ENCODE results near the gene WIPF2.

Gene WIPF2

DNA sequence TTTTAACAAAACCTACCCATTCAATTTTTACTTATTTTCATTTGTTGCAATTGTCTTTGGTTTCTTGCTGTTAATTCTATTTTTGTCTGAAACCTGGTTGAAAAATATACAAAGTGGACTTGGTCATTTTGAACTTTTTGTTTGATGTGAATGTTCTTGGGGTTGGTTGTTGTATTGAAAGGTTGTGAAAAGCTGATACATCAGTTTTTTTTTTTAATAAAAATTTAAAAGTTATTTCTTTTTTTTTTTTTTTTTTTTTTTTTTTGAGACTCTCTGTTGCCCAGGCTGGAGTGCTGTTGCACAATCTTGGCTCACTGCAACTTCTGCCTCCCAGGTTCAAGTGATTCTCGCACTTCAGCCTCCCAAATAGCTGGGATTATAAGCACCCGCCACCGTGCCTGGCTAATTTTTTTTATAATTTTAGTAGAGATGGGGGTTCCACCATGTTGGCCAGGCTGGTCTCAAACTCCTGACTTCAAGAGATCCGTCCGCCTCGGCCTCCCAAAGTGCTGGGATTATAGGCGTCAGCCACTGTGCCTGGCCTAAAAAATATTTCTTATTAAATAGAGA, 28.9 kb downstream of the WIPF2 start:
- no peak overlapping the region for H3K4me3 ChIP-seq (ENCODE audit: low read depth in 1 of 2, low read length in 2 of 2)
- H3K27ac ChIP-seq (ENCODE audit: low read depth, low read length), result no peak overlapping the region
- H3K4me1 ChIP-seq (ENCODE audit: control insufficient read depth in 1 of 2, insufficient read depth in 2 of 2, low read length in 2 of 2), result peaks cover 7 to 12% of the 10 kb centered on the region in 2 donors
- no peaks in the 10 kb centered on the region for H3K27me3 ChIP-seq (ENCODE audit: control insufficient read depth in 1 of 2, insufficient read depth in 2 of 2, low read length in 2 of 2)
- no peak overlapping the region for H3K9ac ChIP-seq (ENCODE audit: low read depth in 1 of 2, low read length in 2 of 2)
- H3K36me3 ChIP-seq (ENCODE audit: control insufficient read depth in 1 of 2, insufficient read depth in 2 of 2, low read length in 2 of 2), result no peaks in the 10 kb centered on the region
- no peaks in the 10 kb centered on the region for H3K9me3 ChIP-seq (ENCODE audit: control insufficient read depth in 1 of 2, low read length in 2 of 2)

DNA sequence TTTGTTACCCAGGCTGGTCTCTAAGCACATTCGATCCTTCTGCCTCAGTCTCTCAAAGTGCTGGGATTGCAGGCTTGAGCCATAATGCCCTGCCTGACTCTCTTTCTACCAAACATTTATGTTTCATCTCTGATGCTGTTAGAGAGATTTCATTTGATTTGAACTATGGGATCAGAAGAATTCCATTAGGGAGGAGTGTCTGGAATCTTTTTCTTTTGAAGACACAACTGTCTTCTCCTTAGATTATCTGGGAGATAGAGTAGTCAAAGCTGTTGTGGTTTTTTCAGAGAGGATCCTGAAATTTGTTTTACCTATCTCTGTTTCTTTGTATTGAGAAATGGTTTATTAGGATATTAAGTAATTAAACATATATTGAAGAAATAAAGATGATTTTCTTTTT, 29.4 kb downstream of the WIPF2 start:
- Histone ChIP-seq H3K9me3 (ENCODE audit: control insufficient read depth in 1 of 2, low read length in 2 of 2) (no peaks in the 10 kb centered on the region), H3K27me3 (ENCODE audit: control insufficient read depth in 1 of 2, insufficient read depth in 2 of 2, low read length in 2 of 2) (no peaks in the 10 kb centered on the region), H3K27ac (ENCODE audit: low read depth, low read length) (no peak overlapping the region), H3K4me1 (ENCODE audit: control insufficient read depth in 1 of 2, insufficient read depth in 2 of 2, low read length in 2 of 2) (peaks cover 7 to 12% of the 10 kb centered on the region in 2 donors), H3K9ac (ENCODE audit: low read depth in 1 of 2, low read length in 2 of 2) (no peak overlapping the region), H3K36me3 (ENCODE audit: control insufficient read depth in 1 of 2, insufficient read depth in 2 of 2, low read length in 2 of 2) (no peaks in the 10 kb centered on the region), H3K4me3 (ENCODE audit: low read depth in 1 of 2, low read length in 2 of 2) (no peak overlapping the region)

DNA sequence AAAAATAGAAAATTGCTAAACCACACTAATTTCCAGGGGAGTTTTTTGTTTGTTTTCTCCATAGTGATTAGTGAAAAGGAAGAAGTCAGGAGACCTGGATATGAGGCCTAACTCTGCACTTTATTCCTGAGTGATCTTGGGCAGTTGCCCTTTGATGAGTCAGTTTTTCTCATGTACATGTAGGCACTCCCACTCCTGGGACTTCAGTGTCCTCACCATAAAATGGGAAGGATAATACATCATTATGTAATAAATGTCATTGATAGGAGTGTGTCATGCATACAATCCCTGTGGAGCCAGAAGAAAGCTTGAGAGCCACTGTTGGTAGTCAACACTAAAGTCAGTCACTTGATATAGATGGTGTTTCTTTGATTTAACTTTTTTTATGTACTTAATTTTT, 32.5 kb downstream of the WIPF2 start:
- Histone ChIP-seq H3K9me3 (ENCODE audit: control insufficient read depth in 1 of 2, low read length in 2 of 2) (no peaks in the 10 kb centered on the region), H3K9ac (ENCODE audit: low read depth in 1 of 2, low read length in 2 of 2) (no peak overlapping the region), H3K4me1 (ENCODE audit: control insufficient read depth in 1 of 2, insufficient read depth in 2 of 2, low read length in 2 of 2) (peaks cover 7 to 12% of the 10 kb centered on the region in 2 donors), H3K27me3 (ENCODE audit: control insufficient read depth in 1 of 2, insufficient read depth in 2 of 2, low read length in 2 of 2) (no peaks in the 10 kb centered on the region), H3K27ac (ENCODE audit: low read depth, low read length) (no peak overlapping the region), H3K36me3 (ENCODE audit: control insufficient read depth in 1 of 2, insufficient read depth in 2 of 2, low read length in 2 of 2) (peaks cover 0 to 6% of the 10 kb centered on the region in 2 donors), H3K4me3 (ENCODE audit: low read depth in 1 of 2, low read length in 2 of 2) (no peak overlapping the region)

DNA sequence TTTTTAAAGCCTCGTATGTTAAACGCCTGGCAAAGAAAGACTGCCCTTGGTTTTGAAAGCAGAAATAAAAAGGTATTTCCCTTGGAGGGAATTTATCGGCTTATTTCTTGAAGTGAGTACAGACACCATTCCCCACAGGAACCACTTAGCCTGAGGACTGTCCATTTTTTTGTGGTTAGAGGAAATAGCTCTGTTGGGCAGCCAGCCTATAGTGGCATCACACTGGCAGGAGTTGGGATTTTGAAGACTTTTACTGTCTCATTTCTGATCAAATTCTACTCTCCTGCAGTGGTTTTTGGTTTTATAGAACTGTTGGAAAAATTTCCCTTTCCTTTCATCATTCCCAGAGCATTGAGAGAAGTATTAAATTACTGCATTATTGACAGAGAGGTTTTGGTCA, 34.5 kb downstream of the WIPF2 start:
- Histone ChIP-seq H3K9ac (ENCODE audit: low read depth in 1 of 2, low read length in 2 of 2) (no peak overlapping the region), H3K9me3 (ENCODE audit: control insufficient read depth in 1 of 2, low read length in 2 of 2) (no peaks in the 10 kb centered on the region), H3K4me1 (ENCODE audit: control insufficient read depth in 1 of 2, insufficient read depth in 2 of 2, low read length in 2 of 2) (peaks cover 7 to 12% of the 10 kb centered on the region in 2 donors), H3K4me3 (ENCODE audit: low read depth in 1 of 2, low read length in 2 of 2) (no peak overlapping the region), H3K27me3 (ENCODE audit: control insufficient read depth in 1 of 2, insufficient read depth in 2 of 2, low read length in 2 of 2) (no peaks in the 10 kb centered on the region), H3K36me3 (ENCODE audit: control insufficient read depth in 1 of 2, insufficient read depth in 2 of 2, low read length in 2 of 2) (peaks cover 4 to 23% of the 10 kb centered on the region in 2 donors), H3K27ac (ENCODE audit: low read depth, low read length) (no peak overlapping the region)

DNA sequence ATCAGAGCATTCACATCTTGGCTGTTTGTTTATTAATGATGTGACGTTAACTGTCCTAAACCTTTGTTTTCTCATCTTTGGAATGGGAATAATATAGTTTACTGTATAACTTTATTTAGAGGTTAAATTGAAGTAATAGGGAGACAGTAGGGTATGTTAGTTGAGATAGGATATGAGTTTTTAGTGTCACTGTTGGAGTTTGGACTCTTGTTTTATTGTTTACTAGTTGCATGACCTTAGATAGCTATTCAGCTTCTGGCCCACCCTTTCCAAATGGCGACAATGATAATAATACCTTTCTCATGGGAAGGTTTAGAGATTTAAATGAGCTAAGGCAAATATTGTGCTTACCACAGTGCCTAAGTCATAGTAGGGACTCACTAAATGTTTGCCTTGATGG, 40.4 kb downstream of the WIPF2 start:
- Histone ChIP-seq H3K27ac (ENCODE audit: low read depth, low read length) (no peak overlapping the region), H3K36me3 (ENCODE audit: control insufficient read depth in 1 of 2, insufficient read depth in 2 of 2, low read length in 2 of 2) (peaks cover 20 to 61% of the 10 kb centered on the region in 2 donors), H3K9ac (ENCODE audit: low read depth in 1 of 2, low read length in 2 of 2) (no peak overlapping the region), H3K4me1 (ENCODE audit: control insufficient read depth in 1 of 2, insufficient read depth in 2 of 2, low read length in 2 of 2) (no peaks in the 10 kb centered on the region), H3K27me3 (ENCODE audit: control insufficient read depth in 1 of 2, insufficient read depth in 2 of 2, low read length in 2 of 2) (no peaks in the 10 kb centered on the region), H3K4me3 (ENCODE audit: low read depth in 1 of 2, low read length in 2 of 2) (no peak overlapping the region), H3K9me3 (ENCODE audit: control insufficient read depth in 1 of 2, low read length in 2 of 2) (no peaks in the 10 kb centered on the region)

DNA sequence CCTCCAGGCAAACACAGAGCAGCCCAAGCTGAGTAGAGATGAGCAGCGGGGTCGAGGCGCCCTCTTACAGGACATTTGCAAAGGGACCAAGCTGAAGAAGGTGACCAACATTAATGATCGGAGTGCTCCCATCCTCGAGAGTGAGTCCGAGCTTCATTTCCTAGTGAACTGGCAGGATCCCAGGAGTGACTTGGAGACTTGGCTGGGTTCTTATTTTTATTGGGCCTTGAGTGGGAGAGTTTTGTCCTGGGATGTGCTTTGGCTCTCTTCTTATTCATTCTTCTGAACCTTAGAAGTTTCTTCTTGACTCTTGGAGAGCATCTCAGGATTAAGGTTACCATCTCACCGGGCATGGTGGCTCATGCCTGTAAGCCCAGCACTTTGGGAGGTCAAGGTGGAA, 41.4 kb downstream of the WIPF2 start:
- Histone ChIP-seq H3K4me1 (ENCODE audit: control insufficient read depth in 1 of 2, insufficient read depth in 2 of 2, low read length in 2 of 2) (no peaks in the 10 kb centered on the region), H3K9me3 (ENCODE audit: control insufficient read depth in 1 of 2, low read length in 2 of 2) (no peaks in the 10 kb centered on the region), H3K27me3 (ENCODE audit: control insufficient read depth in 1 of 2, insufficient read depth in 2 of 2, low read length in 2 of 2) (no peaks in the 10 kb centered on the region), H3K27ac (ENCODE audit: low read depth, low read length) (no peak overlapping the region), H3K4me3 (ENCODE audit: low read depth in 1 of 2, low read length in 2 of 2) (no peak overlapping the region), H3K9ac (ENCODE audit: low read depth in 1 of 2, low read length in 2 of 2) (no peak overlapping the region), H3K36me3 (ENCODE audit: control insufficient read depth in 1 of 2, insufficient read depth in 2 of 2, low read length in 2 of 2) (peaks cover 27 to 71% of the 10 kb centered on the region in 2 donors)

DNA sequence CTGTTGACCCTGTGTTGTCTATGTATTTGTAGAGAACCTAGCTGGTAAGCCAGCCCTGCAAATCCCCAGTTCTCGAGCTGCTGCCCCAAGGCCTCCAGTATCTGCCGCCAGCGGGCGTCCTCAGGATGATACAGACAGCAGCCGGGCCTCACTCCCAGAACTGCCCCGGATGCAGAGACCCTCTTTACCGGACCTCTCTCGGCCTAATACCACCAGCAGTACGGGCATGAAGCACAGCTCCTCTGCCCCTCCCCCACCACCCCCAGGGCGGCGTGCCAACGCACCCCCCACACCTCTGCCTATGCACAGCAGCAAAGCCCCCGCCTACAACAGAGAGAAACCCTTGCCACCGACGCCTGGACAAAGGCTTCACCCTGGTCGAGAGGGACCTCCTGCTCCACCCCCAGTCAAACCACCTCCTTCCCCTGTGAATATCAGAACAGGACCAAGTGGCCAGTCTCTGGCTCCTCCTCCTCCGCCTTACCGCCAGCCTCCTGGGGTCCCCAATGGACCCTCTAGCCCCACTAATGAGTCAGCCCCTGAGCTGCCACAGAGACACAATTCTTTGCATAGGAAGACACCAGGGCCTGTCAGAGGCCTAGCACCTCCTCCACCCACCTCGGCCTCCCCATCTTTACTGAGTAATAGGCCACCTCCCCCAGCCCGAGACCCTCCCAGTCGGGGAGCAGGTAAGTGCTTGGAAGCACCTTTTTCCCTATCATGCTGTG, 45.5 kb downstream of the WIPF2 start:
- no peak overlapping the region for H3K9ac ChIP-seq (ENCODE audit: low read depth in 1 of 2, low read length in 2 of 2)

DNA sequence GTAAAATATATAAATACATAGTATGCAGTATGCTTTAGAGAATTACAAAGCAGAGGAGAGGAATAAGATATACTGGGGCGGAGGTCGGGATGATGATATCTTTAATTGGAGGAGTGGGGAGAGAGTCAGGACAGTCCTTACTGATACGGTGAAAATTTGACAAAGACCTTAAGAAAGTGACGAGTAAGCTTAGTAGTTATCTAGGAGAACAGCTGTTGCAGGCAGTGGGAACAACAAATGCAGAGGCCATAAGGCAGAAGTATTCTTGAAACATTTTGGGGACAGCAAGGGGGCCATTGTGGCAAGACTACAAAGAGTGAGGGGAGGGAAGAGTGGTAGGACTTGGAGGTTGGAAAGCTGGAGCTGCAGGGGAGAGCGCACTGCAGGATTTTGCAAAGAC, 46.2 kb downstream of the WIPF2 start:
- no peaks in the 10 kb centered on the region for H3K9me3 ChIP-seq (ENCODE audit: control insufficient read depth in 1 of 2, low read length in 2 of 2)
- peaks cover 0 to 3% of the 10 kb centered on the region in 2 donors for H3K4me1 ChIP-seq (ENCODE audit: control insufficient read depth in 1 of 2, insufficient read depth in 2 of 2, low read length in 2 of 2)
- H3K9ac ChIP-seq (ENCODE audit: low read depth in 1 of 2, low read length in 2 of 2), result no peak overlapping the region
- H3K27ac ChIP-seq (ENCODE audit: low read depth, low read length), result no peak overlapping the region
- no peak overlapping the region for H3K4me3 ChIP-seq (ENCODE audit: low read depth in 1 of 2, low read length in 2 of 2)
- H3K36me3 ChIP-seq (ENCODE audit: control insufficient read depth in 1 of 2, insufficient read depth in 2 of 2, low read length in 2 of 2), result peaks cover 20 to 61% of the 10 kb centered on the region in 2 donors
- no peaks in the 10 kb centered on the region for H3K27me3 ChIP-seq (ENCODE audit: control insufficient read depth in 1 of 2, insufficient read depth in 2 of 2, low read length in 2 of 2)

More for the DNA sequence above, 45.5 kb downstream of the WIPF2 start:
- no peaks in the 10 kb centered on the region for H3K27me3 ChIP-seq (ENCODE audit: control insufficient read depth in 1 of 2, insufficient read depth in 2 of 2, low read length in 2 of 2)
- H3K36me3 ChIP-seq (ENCODE audit: control insufficient read depth in 1 of 2, insufficient read depth in 2 of 2, low read length in 2 of 2), result peaks cover 23 to 65% of the 10 kb centered on the region in 2 donors
- no peaks in the 10 kb centered on the region for H3K9me3 ChIP-seq (ENCODE audit: control insufficient read depth in 1 of 2, low read length in 2 of 2)
- H3K4me1 ChIP-seq (ENCODE audit: control insufficient read depth in 1 of 2, insufficient read depth in 2 of 2, low read length in 2 of 2), result peaks cover 0 to 3% of the 10 kb centered on the region in 2 donors
- no peak overlapping the region for H3K27ac ChIP-seq (ENCODE audit: low read depth, low read length)
- H3K4me3 ChIP-seq (ENCODE audit: low read depth in 1 of 2, low read length in 2 of 2), result no peak overlapping the region

DNA sequence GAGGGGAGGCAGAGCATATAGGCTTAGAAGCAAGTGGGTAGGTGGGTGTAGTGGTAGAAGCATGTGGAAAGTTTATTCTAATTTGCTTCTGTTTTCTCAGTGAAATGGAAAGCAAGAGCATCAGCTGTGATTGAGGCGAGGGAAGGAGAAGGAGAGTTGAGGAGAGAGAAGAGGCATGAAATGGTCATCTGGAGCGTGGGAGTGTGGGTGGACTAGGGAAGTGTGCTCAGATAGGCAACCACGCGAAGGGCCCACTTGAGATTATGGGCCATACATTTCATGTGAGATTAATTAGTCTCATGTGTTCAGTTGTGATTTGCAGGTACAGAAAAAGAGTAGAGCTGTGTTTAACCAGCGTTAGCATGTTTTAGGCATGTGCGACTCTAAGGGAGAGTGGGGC, 47.8 kb downstream of the WIPF2 start:
- Histone ChIP-seq H3K9ac (ENCODE audit: low read depth in 1 of 2, low read length in 2 of 2) (no peak overlapping the region), H3K4me3 (ENCODE audit: low read depth in 1 of 2, low read length in 2 of 2) (no peak overlapping the region), H3K27ac (ENCODE audit: low read depth, low read length) (no peak overlapping the region), H3K36me3 (ENCODE audit: control insufficient read depth in 1 of 2, insufficient read depth in 2 of 2, low read length in 2 of 2) (peaks cover 14 to 61% of the 10 kb centered on the region in 2 donors), H3K9me3 (ENCODE audit: control insufficient read depth in 1 of 2, low read length in 2 of 2) (no peaks in the 10 kb centered on the region), H3K4me1 (ENCODE audit: control insufficient read depth in 1 of 2, insufficient read depth in 2 of 2, low read length in 2 of 2) (peaks cover 0 to 3% of the 10 kb centered on the region in 2 donors), H3K27me3 (ENCODE audit: control insufficient read depth in 1 of 2, insufficient read depth in 2 of 2, low read length in 2 of 2) (no peaks in the 10 kb centered on the region)

DNA sequence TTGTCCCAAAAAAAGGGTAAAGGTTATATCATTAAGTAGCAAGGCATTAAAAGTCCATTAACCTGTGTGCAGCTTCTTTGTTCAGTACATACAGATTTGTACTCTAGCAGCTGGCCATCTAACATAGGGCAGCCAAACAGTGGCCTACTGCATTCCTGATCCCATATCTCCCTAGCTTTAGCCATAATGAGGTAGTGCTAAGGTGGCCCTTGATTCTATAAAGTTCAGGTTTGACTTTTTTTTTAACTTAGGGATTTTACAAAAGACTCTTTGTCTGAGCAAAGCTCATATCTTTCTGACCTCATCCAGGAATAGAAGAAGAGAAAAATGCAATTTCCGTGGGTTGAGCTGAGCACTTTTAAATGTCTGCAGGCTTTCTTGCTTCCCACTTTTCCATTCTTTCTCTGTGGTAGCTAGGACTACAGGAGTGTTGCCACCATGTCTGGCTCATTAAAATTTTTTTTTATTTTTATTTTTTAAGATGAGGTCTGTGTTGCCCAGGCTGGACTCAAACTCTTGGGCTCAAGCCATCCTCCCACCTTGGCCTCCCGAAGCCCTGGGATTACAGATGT, 49.1 kb downstream of the WIPF2 start:
- Histone ChIP-seq H3K27me3 (ENCODE audit: control insufficient read depth in 1 of 2, insufficient read depth in 2 of 2, low read length in 2 of 2) (no peaks in the 10 kb centered on the region), H3K9me3 (ENCODE audit: control insufficient read depth in 1 of 2, low read length in 2 of 2) (no peaks in the 10 kb centered on the region), H3K4me1 (ENCODE audit: control insufficient read depth in 1 of 2, insufficient read depth in 2 of 2, low read length in 2 of 2) (peaks cover 0 to 3% of the 10 kb centered on the region in 2 donors), H3K4me3 (ENCODE audit: low read depth in 1 of 2, low read length in 2 of 2) (no peak overlapping the region), H3K9ac (ENCODE audit: low read depth in 1 of 2, low read length in 2 of 2) (no peak overlapping the region), H3K27ac (ENCODE audit: low read depth, low read length) (no peak overlapping the region), H3K36me3 (ENCODE audit: control insufficient read depth in 1 of 2, insufficient read depth in 2 of 2, low read length in 2 of 2) (peaks cover 8 to 52% of the 10 kb centered on the region in 2 donors)
